ENCODE measurements around the gene CAP2.

- TF ChIP-seq CTCF (IDR thresholded peaks at IDR 0.05) (no peak), HMGXB4 (CRISPR knock-in tag; IDR thresholded peaks at IDR 0.05) (no peak), CREB1 (CRISPR knock-in tag; IDR thresholded peaks at IDR 0.05) (no peak), ETV6 (CRISPR knock-in tag; IDR thresholded peaks at IDR 0.05) (no peak), SP1 (CRISPR knock-in tag; conservative IDR thresholded peaks at IDR 0.05) (no peak), PREB (CRISPR knock-in tag; IDR thresholded peaks at IDR 0.05; ENCODE audit: borderline replicate concordance) (no peak), ZNF512 (CRISPR knock-in tag; IDR thresholded peaks at IDR 0.05; ENCODE audit: borderline replicate concordance) (no peak), NFYB (CRISPR knock-in tag; conservative IDR thresholded peaks at IDR 0.05; ENCODE audit: low read depth) (no peak), E2F5 (CRISPR knock-in tag; IDR thresholded peaks at IDR 0.05) (no peak), USF2 (CRISPR knock-in tag; IDR thresholded peaks at IDR 0.05) (no peak)
Observed at GRCh38 chr6:17427062-17427461, 33.7 kb downstream of the CAP2 start.
